SU-DHL-6 (cell line): ENCODE results near the gene HSPB3.

Source experiments
- H2AFZ ChIP-seq: fragments of 200-600 bp; sonication (generic); 2 replicates; pipeline ENCODE4 v1.6.1; 2014; ENCODE audit warnings: low read depth, mild to moderate bottlenecking, moderate library complexity, mixed read lengths, antibody characterized with exemption, low read length; ENCODE audit not compliant: severe bottlenecking
- H3F3A ChIP-seq: fragments of 200-600 bp; shearing (Covaris generic); 2 replicates; pipeline ENCODE4 v1.6.0; 2016; ENCODE audit warnings: antibody characterized with exemption, mild to moderate bottlenecking; ENCODE audit not compliant: insufficient read depth
- H3K27ac ChIP-seq: fragments of 200-600 bp; sonication (generic); 2 replicates; pipeline ENCODE4 v1.5.1; 2016; ENCODE audit warnings: low read depth, mild to moderate bottlenecking, low read length, moderate library complexity, mixed read lengths
- H3K27me3 ChIP-seq: fragments of 200-600 bp; sonication (generic), shearing (Covaris generic); 2 replicates; pipeline ENCODE4 v1.6.0; 2014; ENCODE audit warnings: mild to moderate bottlenecking, low read length
- H3K36me3 ChIP-seq: fragments of 200-600 bp; sonication (generic); 2 replicates; pipeline ENCODE4 v1.6.1; 2014; ENCODE audit warnings: mild to moderate bottlenecking, low read length, mixed read lengths
- H3K4me2 ChIP-seq: fragments of 300-600, 200-600 bp; shearing (Covaris generic), sonication (generic); 2 replicates; pipeline ENCODE4 v1.6.0; 2014; ENCODE audit warnings: low read length, low read depth, mild to moderate bottlenecking; ENCODE audit not compliant: poor library complexity, severe bottlenecking
- H3K4me3 ChIP-seq: fragments of 200-600 bp; sonication (generic); 2 replicates; pipeline ENCODE4 v1.5.1; 2014; ENCODE audit warnings: antibody characterized with exemption, low read length, mild to moderate bottlenecking, mixed read lengths; ENCODE audit not compliant: insufficient read depth, poor library complexity, severe bottlenecking
- H3K79me2 ChIP-seq: fragments of 200-600 bp; sonication (generic); 2 replicates; pipeline ENCODE4 v1.6.1; 2014; ENCODE audit warnings: mild to moderate bottlenecking, low read length, moderate library complexity; ENCODE audit not compliant: insufficient read depth
- H3K9ac ChIP-seq: fragments of 200-600 bp; sonication (generic); 2 replicates; pipeline ENCODE4 v1.7.0; 2014; ENCODE audit warnings: mild to moderate bottlenecking, low read length
- H3K9me2 ChIP-seq: fragments of 200-600 bp; sonication (generic); replicated peaks from 2 replicates; pipeline ENCODE4 v1.6.1; 2014; ENCODE audit warnings: low read length; ENCODE audit not compliant: insufficient read depth
- H3K9me3 ChIP-seq: fragments of 200-600 bp; sonication (generic); 2 replicates; pipeline ENCODE4 v1.6.1; 2014; ENCODE audit warnings: low read length, mixed read lengths; ENCODE audit not compliant: insufficient read depth
- H4K20me1 ChIP-seq: fragments of 200-600 bp; sonication (generic); 2 replicates; pipeline ENCODE4 v1.6.1; 2014; ENCODE audit warnings: low read depth, mild to moderate bottlenecking, antibody characterized with exemption, low read length, moderate library complexity, mixed read lengths
- EZH2phosphoT487 ChIP-seq: fragments of 200-600 bp; sonication (generic), shearing (Covaris generic); conservative IDR thresholded peaks from 2 replicates; pipeline ENCODE4 v1.6.1; 2018; ENCODE audit warnings: mild to moderate bottlenecking, antibody characterized with exemption, low read length, moderate library complexity, mixed read lengths
- TF ChIP-seq, protein P1 (sequence below): fragments of 200-600 bp; sonication (generic); IDR thresholded peaks from one replicate; pipeline ENCODE4 v1.5.1; 2017; ENCODE audit warnings: antibody characterized with exemption, mild to moderate bottlenecking, low read length, moderate library complexity; ENCODE audit not compliant: insufficient read depth, poor library complexity, severe bottlenecking

The HSPB3 gene

DNA sequence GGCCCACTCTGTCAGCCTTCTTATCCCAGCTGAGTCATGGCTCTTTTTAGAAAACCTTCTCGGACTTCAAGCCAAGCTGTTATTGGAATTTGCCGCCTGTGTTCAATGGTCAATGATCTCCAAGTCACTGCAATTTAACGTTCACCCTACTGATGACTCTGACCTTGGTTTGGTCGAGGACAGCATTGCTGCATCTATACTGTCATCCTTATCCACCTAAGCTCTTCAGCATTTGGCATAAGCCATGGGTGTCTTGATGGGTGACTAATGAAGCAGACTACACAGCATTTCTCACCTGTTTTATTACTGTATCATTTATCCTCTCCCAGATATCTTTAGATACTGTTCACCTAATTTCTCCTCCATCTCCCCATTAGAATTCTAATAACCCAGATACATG lies 5.6 kb upstream of the HSPB3 start:
- Histone ChIP-seq H3F3A (no peaks in the 10 kb centered on the region), H3K27me3 (no peaks in the 10 kb centered on the region), H4K20me1 (no peaks in the 10 kb centered on the region), H3K4me3 (no peak overlapping the region), H3K27ac (no peak overlapping the region), H2AFZ (no peak overlapping the region), H3K36me3 (no peaks in the 10 kb centered on the region), H3K4me2 (no peak overlapping the region), H3K79me2 (no peaks in the 10 kb centered on the region), H3K9me3 (no peaks in the 10 kb centered on the region), H3K9ac (no peak overlapping the region), H3K9me2 (no peaks in the 10 kb centered on the region)
- TF ChIP-seq, protein P1, sequence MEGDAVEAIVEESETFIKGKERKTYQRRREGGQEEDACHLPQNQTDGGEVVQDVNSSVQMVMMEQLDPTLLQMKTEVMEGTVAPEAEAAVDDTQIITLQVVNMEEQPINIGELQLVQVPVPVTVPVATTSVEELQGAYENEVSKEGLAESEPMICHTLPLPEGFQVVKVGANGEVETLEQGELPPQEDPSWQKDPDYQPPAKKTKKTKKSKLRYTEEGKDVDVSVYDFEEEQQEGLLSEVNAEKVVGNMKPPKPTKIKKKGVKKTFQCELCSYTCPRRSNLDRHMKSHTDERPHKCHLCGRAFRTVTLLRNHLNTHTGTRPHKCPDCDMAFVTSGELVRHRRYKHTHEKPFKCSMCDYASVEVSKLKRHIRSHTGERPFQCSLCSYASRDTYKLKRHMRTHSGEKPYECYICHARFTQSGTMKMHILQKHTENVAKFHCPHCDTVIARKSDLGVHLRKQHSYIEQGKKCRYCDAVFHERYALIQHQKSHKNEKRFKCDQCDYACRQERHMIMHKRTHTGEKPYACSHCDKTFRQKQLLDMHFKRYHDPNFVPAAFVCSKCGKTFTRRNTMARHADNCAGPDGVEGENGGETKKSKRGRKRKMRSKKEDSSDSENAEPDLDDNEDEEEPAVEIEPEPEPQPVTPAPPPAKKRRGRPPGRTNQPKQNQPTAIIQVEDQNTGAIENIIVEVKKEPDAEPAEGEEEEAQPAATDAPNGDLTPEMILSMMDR: no peak
- no peak for TF ChIP-seq EZH2phosphoT487

DNA sequence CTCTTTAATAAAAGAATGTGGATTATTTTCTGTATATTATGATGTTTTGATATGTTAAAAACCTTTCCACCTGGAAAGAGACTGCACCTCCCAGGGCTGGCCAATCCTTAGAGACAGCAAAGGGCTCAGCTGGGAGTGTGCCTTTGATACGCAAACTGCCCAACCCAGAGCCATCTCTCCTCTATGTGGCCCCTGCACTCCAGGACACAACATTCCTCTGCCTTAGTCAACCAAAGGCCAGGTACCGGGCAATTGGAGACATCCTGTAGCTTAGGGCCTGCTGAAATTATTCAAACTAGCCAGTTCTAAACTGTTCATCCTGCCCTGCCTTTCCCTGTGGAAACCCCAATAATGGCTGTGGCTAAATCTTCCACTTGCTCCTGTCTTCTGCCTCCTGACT lies 5.0 kb upstream of the HSPB3 start:
- Histone ChIP-seq H3K4me3 (no peak overlapping the region), H3K79me2 (no peaks in the 10 kb centered on the region), H3K4me2 (no peak overlapping the region), H3K9ac (no peak overlapping the region), H3K27ac (no peak overlapping the region), H3K27me3 (no peaks in the 10 kb centered on the region), H2AFZ (no peak overlapping the region), H3F3A (no peaks in the 10 kb centered on the region), H4K20me1 (no peaks in the 10 kb centered on the region), H3K9me2 (no peaks in the 10 kb centered on the region), H3K36me3 (no peaks in the 10 kb centered on the region), H3K9me3 (no peaks in the 10 kb centered on the region)
- TF ChIP-seq EZH2phosphoT487: no peak
- TF ChIP-seq, protein P1: no peak

DNA sequence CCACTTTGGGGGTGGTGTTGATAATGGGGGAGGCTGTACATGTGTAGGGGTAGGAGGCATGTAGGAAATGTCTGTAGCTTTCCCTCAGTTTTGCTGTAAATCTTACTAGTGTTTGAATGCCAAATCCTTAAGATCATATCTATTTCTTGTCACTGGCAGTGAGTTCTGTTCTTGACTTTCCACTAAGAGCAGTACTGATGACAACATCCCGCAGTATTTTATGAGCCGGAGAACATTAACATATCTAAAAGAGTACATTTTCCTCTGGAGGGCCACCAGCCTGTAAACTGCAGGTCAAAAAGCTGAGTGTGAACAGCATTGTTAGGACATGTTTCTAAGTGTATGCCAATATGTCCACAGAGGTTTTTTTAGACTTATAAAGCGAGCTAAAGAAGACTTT lies 2.5 kb upstream of the HSPB3 start:
- Histone ChIP-seq H3K27me3 (no peaks in the 10 kb centered on the region), H3K4me3 (no peak overlapping the region), H3K36me3 (no peaks in the 10 kb centered on the region), H3F3A (no peaks in the 10 kb centered on the region), H3K9me2 (no peaks in the 10 kb centered on the region), H3K9ac (no peak overlapping the region), H3K79me2 (no peaks in the 10 kb centered on the region), H2AFZ (no peak overlapping the region), H3K27ac (no peak overlapping the region), H4K20me1 (no peaks in the 10 kb centered on the region), H3K9me3 (no peaks in the 10 kb centered on the region), H3K4me2 (no peak overlapping the region)
- TF ChIP-seq, protein P1: no peak
- no peak for TF ChIP-seq EZH2phosphoT487
